Hindlimb muscle (tissue), 1 donor: ENCODE measurements around the gene DMD. TPM values are rescaled to one million over a fixed set of nuclear protein-coding genes. Genes with fewer than 3 reads are reported as not detected.
"Not testable (repeated sequence)": the region's sequence is repeated elsewhere in the genome, so short reads cannot be mapped to it uniquely, and the experiment has no call there.

Source experiments
- DNase-seq: peaks from one replicate; pipeline ENCODE4 v3.0.0-alpha.2; 2013
- polyA plus RNA-seq: library from polyadenylated mRNA; unstranded; fragments of 120-200 nt; gene quantifications from one replicate; pipeline ENCODE4 v1.2.1, GENCODE V29; 2013; ENCODE audit not compliant: insufficient read length

DMD gene
- polyA plus RNA-seq, 1 donor: 88.9 TPM

DNA sequence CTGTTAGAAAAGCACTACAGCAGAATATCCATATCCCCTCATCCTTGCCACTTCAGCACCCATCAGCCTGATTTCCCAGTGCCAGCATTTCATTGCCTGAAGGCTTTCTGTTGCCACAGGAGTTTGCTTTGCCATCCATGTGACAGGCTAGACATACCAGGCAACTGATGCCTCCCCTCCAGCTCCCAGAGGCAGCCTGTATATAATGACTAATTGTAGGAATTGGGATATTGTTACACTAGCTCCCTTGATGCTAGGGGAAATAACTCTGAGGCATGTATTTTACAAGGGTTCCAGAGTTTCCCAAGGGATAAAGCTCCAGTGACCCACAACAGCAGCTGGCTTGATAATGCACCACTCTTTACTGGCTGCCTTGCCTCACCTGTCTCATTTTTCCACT, 1531.5 kb downstream of the DMD start:
- DNase-seq: no peak

DNA sequence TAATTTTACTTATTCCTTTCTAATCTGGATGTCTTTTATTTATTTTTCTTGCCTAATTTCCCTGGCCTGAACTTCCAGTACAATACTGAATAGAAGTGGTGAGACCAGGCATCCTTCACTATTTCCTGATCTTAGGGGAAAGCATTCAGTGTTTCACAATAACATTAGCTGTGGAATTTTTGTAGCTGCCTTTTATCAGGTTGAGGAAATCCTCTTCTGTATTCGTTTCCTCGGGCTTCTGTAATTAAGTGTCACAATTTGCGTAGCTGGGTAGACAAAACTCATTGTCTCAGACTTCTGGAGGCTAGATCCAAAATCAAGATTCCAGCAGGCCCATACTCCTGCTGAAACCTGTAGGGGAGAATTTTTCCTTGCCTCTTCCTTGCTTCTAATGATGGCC, 1541.1 kb downstream of the DMD start:
- no peak for DNase-seq

DNA sequence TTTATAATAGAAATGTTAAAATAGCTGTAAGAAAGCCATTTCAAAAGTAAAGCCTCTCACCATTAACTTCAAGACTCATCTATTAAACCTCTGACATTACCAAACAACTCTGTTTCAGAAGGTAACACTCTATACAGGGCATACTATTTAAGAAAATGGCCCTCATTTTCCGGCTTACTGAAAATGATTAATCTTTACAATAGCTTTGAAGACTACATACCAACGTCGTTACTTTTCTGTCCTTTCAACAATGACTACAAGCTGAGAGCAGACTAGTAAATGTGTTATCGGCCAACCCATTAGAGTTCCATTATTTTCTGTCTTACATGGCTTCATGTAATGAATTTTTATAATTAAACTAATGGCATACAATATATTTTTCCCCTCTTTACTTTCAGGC, 1545.9 kb downstream of the DMD start:
- no peak for DNase-seq

DNA sequence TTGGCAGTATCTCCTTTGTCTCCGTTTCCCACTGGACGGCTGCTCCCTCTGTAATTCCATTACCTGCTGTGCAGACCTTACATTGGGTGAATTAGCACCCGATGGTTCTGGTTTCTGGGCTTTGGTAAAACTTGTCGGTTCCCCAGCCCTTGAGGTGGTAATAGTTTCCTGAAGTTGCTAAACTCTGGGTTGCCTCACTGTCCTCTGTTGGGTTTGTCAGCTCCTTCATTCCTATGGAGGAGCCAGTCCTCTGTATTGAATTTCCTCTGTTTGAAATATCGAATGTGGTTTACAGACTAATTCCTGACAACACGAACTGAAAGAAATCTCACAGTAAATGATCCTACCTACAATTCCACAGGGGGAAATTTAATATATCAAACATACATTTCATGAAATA, 1548.2 kb downstream of the DMD start:
- DNase-seq: no peak

DNA sequence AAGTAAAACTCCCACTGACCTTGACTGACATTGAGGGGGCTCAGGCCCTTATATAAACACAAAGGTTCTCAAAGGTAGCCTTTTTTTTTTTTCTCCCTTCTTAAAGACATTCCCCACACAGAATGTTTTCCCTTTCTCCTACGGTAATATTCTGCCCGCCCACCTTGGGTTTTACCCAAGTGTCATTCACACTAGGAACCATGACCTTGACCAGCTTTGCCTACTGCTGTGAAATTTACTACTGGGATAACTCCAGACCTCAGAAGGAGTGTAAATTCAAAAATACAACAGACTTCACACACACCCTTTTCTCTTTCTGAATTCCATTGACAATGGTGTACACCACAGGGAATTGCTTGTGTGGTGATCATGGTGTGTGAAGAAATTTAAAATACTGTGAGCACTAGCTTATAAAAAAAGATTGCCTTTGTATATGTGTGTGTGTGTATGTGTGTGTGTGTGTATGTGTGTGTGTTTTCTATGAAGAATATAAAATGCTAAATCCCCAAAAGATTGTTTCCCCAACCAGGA, 1550.0 kb downstream of the DMD start:
- DNase-seq: no peak

DNA sequence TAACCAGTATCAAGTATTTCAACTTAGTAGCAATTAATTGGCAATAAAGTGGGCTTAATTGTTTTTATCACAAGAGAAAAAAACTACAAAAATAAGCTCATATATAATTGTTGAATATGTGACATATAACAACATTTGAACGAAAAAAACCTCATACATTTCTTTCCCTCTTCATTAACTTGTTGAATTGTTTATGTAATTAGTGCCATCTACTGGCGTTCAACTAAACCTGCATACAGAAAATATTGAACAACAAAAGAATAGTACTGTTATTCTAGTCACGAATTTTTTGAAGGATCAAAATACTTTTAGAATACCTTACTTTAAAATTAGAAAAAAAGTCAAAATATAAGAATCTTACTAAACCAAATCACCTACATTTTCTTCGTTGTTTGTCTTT, 1553.0 kb downstream of the DMD start:
- DNase-seq: no peak

DNA sequence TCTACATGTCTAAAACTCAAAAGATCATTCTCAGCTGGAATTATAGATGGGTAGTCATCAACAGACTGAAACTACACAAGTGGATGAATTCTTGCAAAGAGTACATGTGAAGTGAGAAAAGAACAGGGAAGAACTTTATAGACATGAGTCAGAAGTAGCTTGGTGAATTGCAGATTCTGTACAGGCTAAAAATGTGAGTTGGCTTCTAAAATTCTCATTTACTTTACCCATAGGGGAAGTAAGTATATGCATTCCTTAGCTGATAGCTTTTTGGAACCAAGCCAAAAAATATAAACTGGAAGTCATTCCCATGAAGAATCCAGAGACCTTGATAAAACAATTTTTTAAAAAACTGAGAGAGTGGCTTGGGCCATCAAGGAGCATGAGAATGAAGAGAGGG, 1555.3 kb downstream of the DMD start:
- DNase-seq: no peak

DNA sequence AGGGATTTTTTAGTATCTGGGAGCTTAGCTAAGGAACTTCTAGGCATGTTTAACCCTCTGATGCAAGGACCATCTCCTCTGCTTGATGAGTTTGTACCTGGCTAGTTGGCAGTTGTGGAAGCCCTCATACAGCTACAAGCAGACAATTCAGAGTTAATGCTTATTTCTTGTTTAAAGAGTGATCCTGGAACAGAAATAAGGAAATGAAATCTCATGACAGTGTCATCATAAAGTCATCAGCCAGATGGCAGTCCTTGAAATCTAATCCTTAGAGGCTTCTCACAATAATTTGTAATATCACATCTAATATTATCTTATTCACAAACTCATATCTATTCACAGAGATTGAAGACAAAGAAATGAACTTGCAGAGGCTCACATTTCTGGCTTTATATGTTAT, 1557.9 kb downstream of the DMD start:
- no peak for DNase-seq

DNA sequence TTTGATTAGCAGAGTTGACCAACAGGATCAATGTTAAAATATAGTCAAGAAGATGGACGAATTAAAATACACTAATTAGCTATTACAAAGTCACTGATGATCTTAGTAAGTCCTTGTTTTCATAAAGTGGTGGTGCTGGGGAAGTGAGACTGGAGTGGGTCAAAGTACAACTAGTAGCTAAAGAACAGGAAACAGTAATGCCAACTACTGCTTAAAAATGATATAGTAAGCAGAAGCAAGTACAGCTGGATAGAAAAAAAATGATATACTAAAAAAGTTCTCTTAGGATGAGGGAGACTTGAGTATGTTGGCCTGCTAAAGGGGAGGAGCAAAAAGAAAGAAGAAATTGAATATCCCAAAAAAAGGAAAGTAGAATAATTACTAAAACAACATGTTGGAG, 1558.7 kb downstream of the DMD start:
- DNase-seq: no peak

DNA sequence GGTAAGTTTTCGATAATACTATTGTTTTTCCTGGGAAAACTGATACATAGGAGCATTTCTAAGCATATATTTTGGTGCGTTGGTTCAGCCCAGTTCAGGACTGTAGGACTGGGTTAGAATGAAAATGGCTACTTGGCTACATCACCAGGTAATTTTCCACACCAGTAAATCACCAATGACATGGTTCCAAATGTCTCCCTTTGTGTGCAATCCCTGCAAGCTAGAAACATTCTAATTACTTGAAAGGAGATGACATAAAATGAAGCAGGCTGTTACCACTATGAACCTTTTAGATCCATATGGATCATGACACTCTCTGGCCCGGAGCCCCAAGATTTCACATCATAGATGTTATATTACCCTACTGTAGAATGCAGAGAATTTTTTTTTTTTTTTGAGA, 1562.1 kb downstream of the DMD start:
- DNase-seq: no peak

DNA sequence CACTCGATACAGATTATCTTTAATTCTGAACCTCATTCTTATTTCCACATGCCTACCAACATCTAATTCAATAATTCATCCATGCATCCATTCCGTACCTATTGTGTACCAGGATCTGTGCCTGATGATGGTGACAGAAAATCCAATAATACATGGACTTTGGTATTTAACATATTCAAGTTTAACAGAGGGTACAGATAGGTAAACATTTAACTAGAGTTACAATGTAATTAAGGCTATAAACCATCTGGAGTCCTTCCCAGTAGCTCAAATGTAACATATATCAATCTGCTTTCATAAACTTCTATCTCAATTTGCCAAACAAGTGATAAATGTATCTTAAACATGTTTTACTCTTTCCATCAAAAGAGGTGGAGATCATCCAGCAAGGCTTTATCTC, 1578.0 kb downstream of the DMD start:
- DNase-seq: no peak

DNA sequence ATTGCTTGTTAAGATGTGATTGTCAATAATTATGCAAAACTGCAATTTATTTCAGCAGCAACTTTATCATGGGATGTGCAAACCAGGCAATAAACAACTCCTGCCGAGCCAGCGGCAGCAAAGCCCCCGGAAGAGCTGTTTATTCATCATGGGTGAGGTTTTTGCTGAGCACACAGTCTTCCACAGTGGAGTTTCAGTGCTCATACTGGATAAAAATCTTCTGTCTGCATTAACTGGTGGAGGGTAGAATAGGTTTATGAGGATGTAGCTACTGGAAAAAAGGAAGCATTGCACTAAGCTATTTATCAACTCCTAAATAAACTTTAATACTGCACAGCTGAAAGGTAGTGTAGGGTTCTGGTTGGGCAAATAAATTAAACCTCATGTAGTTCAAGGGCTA, 1582.2 kb downstream of the DMD start:
- no peak for DNase-seq

DNA sequence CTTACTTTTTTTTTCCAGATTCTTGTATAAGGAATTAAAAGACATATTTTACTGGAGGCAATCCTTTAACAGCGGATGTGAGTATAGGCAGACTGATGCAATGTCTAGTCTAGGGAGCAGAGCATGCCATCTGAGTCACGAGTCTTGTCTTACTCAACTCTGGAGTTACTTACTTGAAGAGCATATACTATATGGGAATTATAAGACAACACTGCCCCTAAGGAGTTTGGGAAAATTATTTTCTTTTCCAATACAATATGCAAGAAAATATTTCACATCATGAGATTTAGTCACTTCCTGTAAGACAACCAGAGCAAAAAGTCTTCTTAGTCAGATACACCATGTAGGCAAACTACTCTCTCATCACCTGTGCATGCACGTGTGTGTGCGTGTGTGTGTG, 1602.2 kb downstream of the DMD start:
- DNase-seq: no peak

DNA sequence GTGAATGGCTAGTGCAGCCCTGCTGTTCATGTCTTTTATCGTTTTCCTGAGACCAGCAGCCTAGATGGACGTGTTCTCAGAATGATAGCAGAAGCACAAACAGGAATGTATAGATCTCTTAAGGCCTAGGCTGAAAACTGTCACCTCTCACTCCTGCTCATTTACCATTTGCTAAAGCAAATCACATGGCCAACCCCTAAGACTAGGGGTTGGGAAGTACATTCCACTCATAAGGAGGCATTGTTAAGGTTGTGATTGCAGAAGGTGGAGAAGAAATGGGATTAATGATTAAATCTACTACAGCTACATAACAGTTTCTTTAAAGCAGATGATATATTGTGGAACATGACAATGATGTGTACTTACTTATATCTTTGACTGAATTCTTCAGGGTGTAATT, 1602.7 kb downstream of the DMD start:
- DNase-seq: no peak

DNA sequence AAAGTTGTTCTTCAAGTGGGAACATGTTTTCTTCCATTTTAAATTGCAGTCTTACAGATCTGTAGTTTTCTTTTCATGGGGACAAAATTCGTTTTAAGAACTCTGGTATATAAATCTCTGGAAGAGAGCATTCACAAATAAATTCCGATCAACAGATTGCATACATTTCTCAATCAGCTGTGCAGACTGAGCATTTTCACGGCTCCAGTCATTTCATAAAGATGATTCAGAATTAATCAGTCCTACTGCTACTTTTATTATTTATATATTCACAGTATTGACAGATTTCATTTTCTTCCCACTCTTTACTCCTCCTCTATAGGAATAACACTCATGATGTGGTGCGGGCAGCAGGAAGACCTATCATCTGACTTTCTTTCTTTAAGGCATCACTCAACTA, 1604.6 kb downstream of the DMD start:
- DNase-seq: no peak

DNA sequence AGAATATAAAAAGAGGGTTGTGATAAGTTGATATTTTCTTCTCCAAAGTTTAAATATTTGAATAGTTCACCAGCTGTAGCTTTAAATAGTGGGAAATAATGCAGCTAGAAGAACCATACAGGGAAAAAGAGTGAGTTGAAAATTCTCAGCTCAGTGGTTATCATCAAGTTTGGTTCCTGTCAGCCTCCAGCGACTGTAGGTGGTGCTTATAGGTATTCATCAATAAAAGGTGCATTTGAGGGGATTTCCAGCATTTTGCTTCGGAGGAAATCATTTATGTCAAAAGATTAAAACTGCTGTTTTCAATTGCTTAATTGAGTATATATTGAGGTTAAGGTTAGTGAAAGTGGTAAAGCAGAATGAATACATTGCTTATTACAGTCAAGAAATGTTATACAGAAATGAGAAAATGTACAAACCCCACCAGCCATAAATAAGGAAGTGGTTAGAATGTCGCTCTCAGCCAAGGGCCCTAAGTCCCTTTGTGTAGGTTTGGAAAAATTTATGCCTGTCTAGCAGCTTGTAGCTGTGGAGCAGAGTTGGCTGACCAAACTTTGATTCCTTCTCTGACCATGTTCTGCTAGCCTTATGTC, 1606.6 kb downstream of the DMD start:
- DNase-seq: no peak

DNA sequence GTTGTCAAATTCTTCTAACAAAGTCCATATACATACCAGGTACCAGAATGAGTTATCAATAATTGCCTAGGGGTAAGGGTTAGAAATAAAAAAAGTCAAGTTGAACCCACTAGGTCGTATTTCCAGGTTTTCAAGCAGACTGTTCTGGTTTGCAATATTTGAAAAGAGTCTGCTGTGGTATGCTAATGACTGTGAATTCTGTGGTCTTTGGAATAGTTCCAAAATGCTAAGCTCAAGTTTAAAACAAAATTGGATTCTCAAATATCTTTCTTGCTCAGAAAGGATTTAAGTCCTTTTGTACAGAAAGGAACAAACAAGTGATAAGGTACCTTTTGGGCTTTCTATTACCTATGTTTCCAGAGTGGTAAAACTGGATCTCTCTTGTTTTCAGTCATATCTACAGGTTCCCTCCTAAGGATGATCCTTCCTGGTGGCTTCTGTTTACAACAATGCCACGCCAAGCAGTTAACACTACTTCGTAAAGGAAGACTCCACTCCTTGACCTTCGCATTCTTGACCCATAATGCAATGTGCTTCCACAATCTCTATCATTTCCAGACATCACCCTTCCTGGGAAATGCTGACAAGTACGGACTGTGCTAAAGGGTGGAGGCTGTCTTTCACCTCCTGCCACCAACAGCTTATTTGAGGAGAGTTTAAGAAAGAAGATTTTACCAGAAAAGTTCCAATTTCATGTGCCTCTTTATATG, 1607.8 kb downstream of the DMD start:
- no peak for DNase-seq

DNA sequence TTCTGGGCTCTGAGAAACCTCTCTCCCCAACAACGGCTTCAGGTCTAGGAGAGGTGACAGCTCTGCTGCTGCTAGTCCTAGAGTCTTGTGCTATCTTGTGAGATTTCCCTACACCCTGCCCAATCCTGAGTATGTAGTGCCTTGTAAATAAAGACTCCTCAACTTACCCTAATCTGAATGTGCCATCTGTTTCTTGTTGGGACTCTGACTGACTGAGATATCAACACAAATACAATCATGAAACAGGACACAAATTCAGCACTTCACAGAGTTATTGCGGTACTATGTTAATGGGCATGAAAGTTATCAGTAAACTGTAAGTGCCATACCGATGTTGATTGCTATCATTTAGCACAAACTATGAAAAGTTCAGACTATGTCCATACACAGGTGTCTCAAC, 1610.5 kb downstream of the DMD start:
- DNase-seq: no peak

DNA sequence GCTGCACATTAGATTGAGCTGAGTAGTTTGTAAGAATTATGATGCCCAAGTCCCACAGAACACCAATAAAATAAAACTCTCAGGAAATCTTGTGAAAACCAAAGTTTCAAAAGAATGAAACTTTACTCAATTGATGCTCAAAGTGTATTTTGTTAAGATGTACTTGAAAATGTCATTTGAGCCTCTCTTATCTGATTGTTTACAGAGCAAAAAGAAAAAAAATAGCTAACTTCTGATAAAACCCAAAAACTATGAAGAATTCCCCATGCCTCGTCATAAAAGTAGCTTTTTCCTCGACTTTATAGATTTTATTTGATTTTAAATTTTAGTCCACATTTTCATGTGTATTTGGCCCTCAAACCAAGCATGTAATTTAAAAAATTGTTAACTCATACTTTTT, 1618.0 kb downstream of the DMD start:
- no peak for DNase-seq

DNA sequence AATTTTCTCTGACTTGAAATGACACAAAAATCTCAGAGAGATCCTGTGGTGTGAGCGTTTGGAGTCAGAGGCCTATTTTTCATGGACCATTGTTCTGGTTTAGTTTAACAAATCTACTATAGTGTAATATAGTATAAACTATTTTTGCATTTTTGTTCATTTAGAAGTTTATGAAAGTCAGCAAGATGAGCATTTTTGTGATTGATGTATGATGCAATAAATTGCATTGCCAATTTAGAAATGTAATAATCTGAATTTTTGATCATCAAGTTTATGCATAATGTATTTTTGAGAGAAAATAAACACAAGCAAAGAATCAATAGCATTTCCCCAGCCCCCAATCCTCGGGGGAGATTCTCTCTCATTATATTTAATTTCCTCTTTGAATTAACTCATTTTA, 1620.0 kb downstream of the DMD start:
- no peak for DNase-seq

DNA sequence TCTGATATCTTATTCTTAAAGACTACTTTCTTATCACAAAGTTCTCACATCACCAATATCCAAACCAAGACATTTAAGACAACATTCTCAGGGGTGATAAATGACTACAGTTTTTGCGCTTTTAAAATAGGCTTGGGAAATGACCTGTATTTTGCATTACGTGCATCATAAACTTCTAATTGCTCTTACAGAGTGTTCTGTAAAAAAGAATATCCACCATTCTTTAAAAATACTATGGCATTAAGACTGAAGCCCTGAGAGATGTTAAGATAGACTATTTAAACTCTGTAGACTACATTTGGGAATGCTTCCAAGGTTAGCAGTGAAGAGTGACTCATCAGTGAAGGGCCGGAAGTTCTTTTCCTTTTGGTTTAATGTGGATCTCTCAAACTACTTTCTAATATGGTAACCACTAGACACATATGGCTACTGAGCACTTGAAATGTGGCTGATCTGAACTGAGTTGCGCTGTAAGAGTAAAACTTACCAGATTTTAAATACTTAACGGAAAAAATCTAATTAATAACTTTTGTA, 1620.7 kb downstream of the DMD start:
- no peak for DNase-seq

DNA sequence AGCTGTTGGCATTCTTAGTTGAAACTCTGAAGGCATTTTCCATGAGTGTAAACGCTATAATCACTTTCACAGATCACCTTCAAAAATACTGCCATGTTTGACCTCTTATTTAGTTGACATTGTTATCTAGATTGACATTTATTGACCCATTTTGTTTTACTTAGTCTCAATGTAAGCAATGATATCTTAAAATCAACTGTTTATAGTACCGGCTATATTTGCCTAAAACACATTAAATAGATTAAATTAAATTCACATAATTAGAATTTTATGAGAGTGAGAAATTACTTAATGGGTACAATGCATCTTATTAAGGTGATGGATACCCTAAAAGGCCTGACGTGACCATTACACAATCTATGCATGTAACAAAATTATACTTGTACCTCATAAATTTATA, 1621.8 kb downstream of the DMD start:
- DNase-seq: no peak

DNA sequence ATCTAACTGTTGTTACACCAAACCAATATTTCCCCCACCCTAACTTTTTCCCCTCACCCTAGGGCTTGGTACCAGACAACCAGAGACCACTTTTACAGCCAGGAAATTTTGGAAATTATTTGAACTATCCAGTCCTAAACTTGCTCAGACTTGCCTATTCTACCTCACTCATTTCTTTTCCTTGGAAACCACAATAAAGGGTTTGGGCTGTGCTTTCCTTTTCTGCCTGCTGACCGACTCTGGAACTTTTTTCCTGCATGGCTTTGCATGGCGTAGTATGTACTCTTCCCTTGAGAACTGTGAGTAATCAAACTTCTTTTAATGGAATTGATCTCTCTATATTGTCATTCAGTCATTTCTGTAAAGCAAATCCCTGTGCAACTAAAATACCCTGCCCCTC, 1623.0 kb downstream of the DMD start:
- DNase-seq: no peak

DNA sequence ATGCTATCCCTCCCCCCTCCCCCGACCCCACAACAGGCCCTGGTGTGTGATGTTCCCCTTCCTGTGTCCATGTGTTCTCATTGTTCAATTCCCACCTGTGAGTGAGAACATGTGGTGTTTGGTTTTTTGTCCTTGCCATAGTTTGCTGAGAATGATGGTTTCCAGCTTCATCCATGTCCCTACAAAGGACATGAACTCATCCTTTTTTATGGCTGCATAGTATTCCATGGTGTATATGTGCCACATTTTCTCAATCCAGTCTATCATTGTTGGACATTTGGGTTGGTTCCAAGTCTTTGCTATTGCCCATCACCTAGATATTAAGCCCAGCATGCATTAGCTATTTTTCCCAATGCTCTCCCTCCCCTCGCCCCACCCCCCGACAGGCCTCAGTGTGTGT, 1627.5 kb downstream of the DMD start:
- DNase-seq: not testable (repeated sequence)
